HepG2 (cell line): ENCODE results near the gene GRIA2. TPM values are rescaled to one million over a fixed set of nuclear protein-coding genes. Genes with fewer than 3 reads are reported as not detected.
A peak's percentile ranks its signal among the peaks of the same experiment; 100 is the strongest.

Experiments
- CENPBD1 ChIP-seq: sonication (generic); formaldehyde crosslinking; IDR thresholded peaks from 2 replicates; pipeline ENCODE4 v1.8.0; 2022; ENCODE audit warnings: missing genetic modification reagents, low read depth, mild to moderate bottlenecking, borderline replicate concordance
- GPN1 ChIP-seq: sonication (generic); formaldehyde crosslinking; IDR thresholded peaks from 2 replicates; pipeline ENCODE4 v1.5.1; 2020; ENCODE audit warnings: missing genetic modification reagents, borderline replicate concordance
- HINFP ChIP-seq: sonication (generic); formaldehyde crosslinking; IDR thresholded peaks from 2 replicates; pipeline ENCODE4 v1.4.0; 2020; ENCODE audit warnings: low read depth, mild to moderate bottlenecking, missing genetic modification reagents
- LCORL ChIP-seq, 2 experiments: fragments of 450-650 bp in 1 of 2; sonication (generic) in 1 of 2; formaldehyde crosslinking in 1 of 2; IDR thresholded peaks; 2 replicates each; pipeline versions ENCODE4 v1.5.0 to v1.6.1; 2017 to 2020; ENCODE audit warnings: antibody characterized with exemption in 1 of 2, missing genetic modification reagents in 1 of 2
- RAD51 ChIP-seq: fragments of 450-650 bp; IDR thresholded peaks from 2 replicates; pipeline ENCODE4 v1.6.1; 2016; ENCODE audit warnings: borderline replicate concordance
- RELA ChIP-seq: sonication (generic); formaldehyde crosslinking; IDR thresholded peaks from 2 replicates; pipeline ENCODE4 v1.4.0; 2020; ENCODE audit warnings: missing genetic modification reagents
- RFXAP ChIP-seq: sonication (generic); formaldehyde crosslinking; IDR thresholded peaks from 2 replicates; pipeline ENCODE4 v1.4.0; 2020; ENCODE audit warnings: missing genetic modification reagents, borderline replicate concordance
- SNAPC5 ChIP-seq: sonication (generic); formaldehyde crosslinking; IDR thresholded peaks from 2 replicates; pipeline ENCODE4 v1.8.1; 2023; ENCODE audit warnings: mild to moderate bottlenecking, missing genetic modification reagents, borderline replicate concordance
- TFAP4 ChIP-seq: sonication (generic); IDR thresholded peaks from 2 replicates; pipeline ENCODE4 v1.6.1; 2016; ENCODE audit warnings: low read depth, borderline replicate concordance
- U2AF1 ChIP-seq: fragments of 200-400 bp; formaldehyde crosslinking; optimal IDR thresholded peaks from 2 replicates; pipeline ENCODE3; 2017; ENCODE audit warnings: mild to moderate bottlenecking, low read depth, low read length
- WIZ ChIP-seq: sonication (generic); formaldehyde crosslinking; IDR thresholded peaks from 2 replicates; pipeline ENCODE4 v1.5.1; 2020; ENCODE audit warnings: mild to moderate bottlenecking, missing genetic modification reagents
- ZBTB8A ChIP-seq: sonication (generic); formaldehyde crosslinking; IDR thresholded peaks from 2 replicates; pipeline ENCODE4 v1.4.0; 2020; ENCODE audit warnings: mild to moderate bottlenecking, low read depth, missing genetic modification reagents, borderline replicate concordance
- ZNF138 ChIP-seq: sonication (generic); formaldehyde crosslinking; IDR thresholded peaks from 2 replicates; pipeline ENCODE4 v1.5.0; 2020; ENCODE audit warnings: mild to moderate bottlenecking, low read depth, missing genetic modification reagents
- ZNF276 ChIP-seq: sonication (generic); formaldehyde crosslinking; IDR thresholded peaks from 2 replicates; pipeline ENCODE4 v1.4.0; 2020; ENCODE audit warnings: mild to moderate bottlenecking, low read depth, missing genetic modification reagents
- ZNF280B ChIP-seq: sonication (generic); formaldehyde crosslinking; IDR thresholded peaks from 2 replicates; pipeline ENCODE4 v1.5.0; 2020; ENCODE audit warnings: missing genetic modification reagents, mild to moderate bottlenecking, borderline replicate concordance
- ZNF282 ChIP-seq: fragments of 450-650 bp; IDR thresholded peaks from 2 replicates; pipeline ENCODE4 v1.6.1; 2018; ENCODE audit not compliant: partially characterized antibody
- ZNF451 ChIP-seq: sonication (generic); formaldehyde crosslinking; IDR thresholded peaks from 2 replicates; pipeline ENCODE4 v1.5.0; 2020; ENCODE audit warnings: mild to moderate bottlenecking, missing genetic modification reagents
- ZNF543 ChIP-seq: sonication (generic); formaldehyde crosslinking; IDR thresholded peaks from 2 replicates; pipeline ENCODE4 v1.4.0; 2020; ENCODE audit warnings: mild to moderate bottlenecking, missing genetic modification reagents
- ZNF546 ChIP-seq: sonication (generic); formaldehyde crosslinking; conservative IDR thresholded peaks from 2 replicates; pipeline ENCODE4 v1.8.1; 2023; ENCODE audit warnings: mild to moderate bottlenecking, missing genetic modification reagents
- ZNF563 ChIP-seq: sonication (generic); formaldehyde crosslinking; IDR thresholded peaks from 2 replicates; pipeline ENCODE4 v1.8.0; 2022; ENCODE audit warnings: mild to moderate bottlenecking, moderate library complexity, missing genetic modification reagents
- ZNF564 ChIP-seq: sonication (generic); formaldehyde crosslinking; IDR thresholded peaks from 2 replicates; pipeline ENCODE4 v1.8.1; 2023; ENCODE audit warnings: mild to moderate bottlenecking, missing genetic modification reagents
- ZNF629 ChIP-seq: sonication (generic); formaldehyde crosslinking; conservative IDR thresholded peaks from 2 replicates; pipeline ENCODE4 v1.5.0; 2020; ENCODE audit warnings: missing genetic modification reagents
- ZNF713 ChIP-seq: sonication (generic); formaldehyde crosslinking; IDR thresholded peaks from 2 replicates; pipeline ENCODE4 v1.4.0; 2020; ENCODE audit warnings: mild to moderate bottlenecking, missing genetic modification reagents
- ZSCAN20 ChIP-seq: sonication (generic); formaldehyde crosslinking; IDR thresholded peaks from 2 replicates; pipeline ENCODE4 v1.4.0; 2020; ENCODE audit warnings: missing genetic modification reagents, mild to moderate bottlenecking, borderline replicate concordance
- polyA plus RNA-seq, 8 experiments: library from polyadenylated mRNA; depleted of rRNA in 3 of 8; stranded (reverse) in 7 of 8; unstranded in 1 of 8; fragments of >200 nt; fragmentation: Illumina TruSeq in 4 of 8; extraction: Trizol in 4 of 8; gene quantifications; 2 replicates each; pipeline versions ENCODE4 v1.2.1 to v1.2.3, GENCODE V29; 2011 to 2016; ENCODE audit warnings: low read depth in 4 of 8, missing spikeins in 1 of 8, mixed read lengths in 1 of 8; ENCODE audit not compliant: insufficient read depth in 1 of 8
- total RNA-seq, 5 experiments: library from RNA; depleted of rRNA; stranded (reverse); fragments of >200 nt; fragmentation: Illumina TruSeq; extraction: Trizol; gene quantifications; 2 replicates each; pipeline ENCODE4 v1.2.3, GENCODE V29; 2016; ENCODE audit warnings: low read depth in 1 of 5

GRIA2 gene
- total and polyA plus RNA-seq, 2 of the 13 experiments (the other 11 are each of a cell fraction or from before 2014, with no cell fraction given) = not detected

- TF ChIP-seq SNAPC5 (CRISPR knock-in tag) = 0 out of 2 replicates have a peak, but pooled peaks have one; percentile 64
- no peak for TF ChIP-seq RELA (CRISPR knock-in tag)
- no peak for TF ChIP-seq U2AF1
- peak; percentile 86; the same call in 1 of the 2 replicates for TF ChIP-seq ZNF546
- TF ChIP-seq WIZ (CRISPR knock-in tag) = peak; percentile 92
- no peak for TF ChIP-seq ZNF280B
- TF ChIP-seq CENPBD1 (CRISPR knock-in tag) = no peak
- TF ChIP-seq TFAP4 = no peak
- peak; percentile 71; the same call in 1 of the 2 replicates for TF ChIP-seq ZSCAN20
- no peak for TF ChIP-seq ZBTB8A
- TF ChIP-seq ZNF282 = no peak
- TF ChIP-seq ZNF543 (CRISPR knock-in tag) = no peak
- TF ChIP-seq ZNF563 = peak; percentile 93
- TF ChIP-seq ZNF276 (CRISPR knock-in tag) = 0 out of 2 replicates have a peak, but pooled peaks have one; percentile 35
- no peak for TF ChIP-seq RAD51
- TF ChIP-seq ZNF451 (CRISPR knock-in tag) = peak; percentile 63; the same call in 1 of the 2 replicates
- 0 out of 2 replicates have a peak, but pooled peaks have one; percentile 51 for TF ChIP-seq ZNF138
- TF ChIP-seq ZNF713 (CRISPR knock-in tag) = no peak
- no peak for TF ChIP-seq HINFP (CRISPR knock-in tag)
- TF ChIP-seq ZNF564 (CRISPR knock-in tag) = peak; percentile 80; the same call in 1 of the 2 replicates
- TF ChIP-seq ZNF629 (CRISPR knock-in tag) = no peak
- no peak; the same call in 1 of the 2 replicates for TF ChIP-seq GPN1 (CRISPR knock-in tag)
- no peak for TF ChIP-seq RFXAP
- no peak for TF ChIP-seq LCORL (IDR thresholded peaks at IDR 0.05)
- no peak for TF ChIP-seq LCORL (CRISPR knock-in tag; IDR thresholded peaks at IDR 0.05)
These were observed at the start of gene GRIA2 (continued) for GRCh38 chr4:157220371-157220881.
